ENCODE measurements around the gene ARSD.

- TF ChIP-seq PATZ1 (CRISPR knock-in tag; IDR thresholded peaks at IDR 0.05; ENCODE audit: borderline replicate concordance): no peak
- no peak for TF ChIP-seq ZNF8 (CRISPR knock-in tag; IDR thresholded peaks at IDR 0.05)
- no peak for TF ChIP-seq CSRNP3 (CRISPR knock-in tag; IDR thresholded peaks at IDR 0.05)
- no peak for TF ChIP-seq CREB5 (CRISPR knock-in tag; IDR thresholded peaks at IDR 0.05; ENCODE audit: low read depth)
- TF ChIP-seq TOX (CRISPR knock-in tag; IDR thresholded peaks at IDR 0.05; ENCODE audit: borderline replicate concordance): no peak
- no peak for TF ChIP-seq ARNTL (CRISPR knock-in tag; IDR thresholded peaks at IDR 0.05; ENCODE audit: borderline replicate concordance, low read depth)
- TF ChIP-seq OSR1 (CRISPR knock-in tag; IDR thresholded peaks at IDR 0.05): no peak
Observed at GRCh38 chrX:2907295-2907694, 21.8 kb downstream of the ARSD start.
